ENCODE results near the gene ARL14EPL. TPM values are rescaled to one million over a fixed set of nuclear protein-coding genes. Genes with fewer than 3 reads are reported as not detected.
"Not testable (repeated sequence)": the region's sequence is repeated elsewhere in the genome, so short reads cannot be mapped to it uniquely, and the experiment has no call there.

The ARL14EPL gene
- total RNA-seq, 1 experiment from 2014 or later: 0.40 TPM

DNA sequence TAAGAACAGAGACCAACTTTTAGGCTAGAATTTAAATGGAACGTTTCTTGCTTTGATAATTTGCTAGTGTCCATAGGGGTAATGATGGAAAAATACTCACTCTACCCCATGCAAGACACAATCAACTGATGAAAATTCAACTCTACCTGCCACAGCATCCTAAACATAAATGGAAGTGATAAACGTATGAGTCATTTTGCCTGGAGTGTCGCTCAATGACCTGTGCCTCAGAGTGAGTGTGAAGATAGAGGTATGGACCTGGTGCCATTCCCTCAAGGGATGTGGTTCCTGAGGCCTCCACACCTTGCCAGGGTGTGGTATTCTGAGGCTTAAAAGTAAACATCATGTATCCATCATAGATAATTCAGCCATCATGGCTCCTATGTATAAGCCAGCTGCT, 14.0 kb downstream of the ARL14EPL start:
- DNase-seq (ENCODE audit: low read depth): no peak

DNA sequence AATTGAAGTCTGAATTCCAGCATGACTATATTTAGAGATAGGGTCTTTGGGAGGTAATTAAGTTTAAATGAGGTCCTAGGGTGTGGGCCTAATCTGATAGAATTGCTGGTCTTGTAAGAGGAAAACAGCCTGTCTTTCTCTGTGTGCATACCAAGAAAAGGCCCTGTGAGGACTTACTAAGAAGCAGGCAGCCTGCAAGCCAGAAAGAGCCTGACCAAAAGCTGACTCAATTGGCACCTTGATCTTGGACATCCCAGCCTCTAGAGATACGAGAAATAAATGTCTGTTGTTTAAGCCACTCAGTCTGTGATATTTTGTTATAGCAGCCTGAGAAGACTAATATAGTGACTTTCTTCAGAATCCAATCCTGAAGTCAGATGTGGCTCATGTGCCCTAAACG, 14.6 kb downstream of the ARL14EPL start:
- DNase-seq (ENCODE audit: low read depth): peak; percentile 31

GRCh38 chr5:116058346-116058936, 26.2 kb downstream of the ARL14EPL start:
- no peak for DNase-seq (ENCODE audit: low read depth)

GRCh38 chr5:116062352-116062751, 30.1 kb downstream of the ARL14EPL start:
- peak; percentile 7 for DNase-seq (ENCODE audit: low read depth)

DNA sequence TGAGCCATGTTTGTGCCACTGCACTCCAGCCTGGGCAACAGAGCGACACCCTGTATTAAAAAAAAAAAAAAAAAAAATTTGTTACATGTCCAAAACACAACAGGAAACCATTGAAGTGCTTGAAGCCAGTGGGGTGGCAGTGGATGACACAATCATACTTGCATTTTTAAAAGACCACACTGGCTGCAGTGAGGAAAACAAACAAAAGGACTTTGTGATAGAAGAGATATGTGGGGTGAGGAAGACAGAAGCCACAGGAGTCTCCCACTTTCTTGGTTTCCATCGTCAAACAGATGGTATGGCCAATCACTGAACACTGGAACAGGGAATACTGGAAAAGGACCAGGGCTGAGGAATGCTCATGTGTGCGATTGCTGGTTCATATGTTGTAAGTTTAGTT, 31.7 kb downstream of the ARL14EPL start:
- peak; percentile 25 for DNase-seq (ENCODE audit: low read depth)

GRCh38 chr5:116068028-116068632, 35.9 kb downstream of the ARL14EPL start:
- peak; percentile 50 for DNase-seq (ENCODE audit: low read depth)

DNA sequence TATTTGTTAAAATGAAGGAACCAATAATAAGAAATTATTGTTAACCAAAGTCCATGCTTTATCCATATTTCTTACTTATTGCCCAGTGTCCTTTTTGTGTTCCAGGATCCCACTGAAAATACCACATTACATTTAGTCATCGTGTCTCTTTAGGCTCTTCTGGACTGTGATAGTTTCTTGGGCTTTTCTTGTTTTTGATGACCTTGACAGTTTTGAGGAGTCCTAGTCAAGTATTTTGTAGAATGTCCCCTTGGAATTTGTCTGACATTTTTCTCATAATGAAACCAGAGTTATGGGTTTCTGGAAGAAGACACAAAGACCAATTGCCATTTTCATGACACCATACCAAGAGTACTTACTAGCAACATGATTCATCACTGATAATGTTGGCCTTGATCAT, 38.9 kb downstream of the ARL14EPL start:
- DNase-seq (ENCODE audit: low read depth): no peak

DNA sequence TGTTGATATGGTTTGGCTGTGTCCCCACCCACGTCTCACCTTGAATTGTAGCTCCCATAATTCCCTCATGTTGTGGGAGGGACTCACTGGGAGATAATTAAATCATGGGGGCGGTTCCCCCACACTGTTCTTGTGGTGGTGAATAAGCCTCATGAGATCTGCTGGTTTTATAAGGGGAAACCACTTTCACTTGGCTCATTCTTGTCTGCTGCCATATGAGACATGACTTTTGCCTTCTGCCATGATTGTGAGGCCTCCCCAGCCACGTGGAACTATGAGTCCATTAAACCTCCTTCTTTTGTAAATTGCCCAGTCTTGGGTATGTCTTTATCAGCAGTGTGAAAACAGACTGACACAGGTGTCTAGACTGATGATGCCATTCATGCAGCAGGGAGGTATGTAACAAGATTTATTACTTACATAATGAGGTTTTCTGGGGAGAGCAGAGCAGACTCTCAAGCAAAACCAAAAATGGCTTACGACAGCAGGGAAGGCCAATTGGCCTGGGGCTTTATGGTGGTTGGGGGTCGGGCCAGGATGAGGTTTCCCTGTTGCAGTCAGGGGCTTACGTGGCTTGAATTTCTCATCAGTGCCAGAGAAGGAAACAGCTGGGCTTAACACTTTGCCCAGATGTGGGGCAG, 43.0 kb downstream of the ARL14EPL start:
- DNase-seq (ENCODE audit: low read depth): peak; percentile 39

DNA sequence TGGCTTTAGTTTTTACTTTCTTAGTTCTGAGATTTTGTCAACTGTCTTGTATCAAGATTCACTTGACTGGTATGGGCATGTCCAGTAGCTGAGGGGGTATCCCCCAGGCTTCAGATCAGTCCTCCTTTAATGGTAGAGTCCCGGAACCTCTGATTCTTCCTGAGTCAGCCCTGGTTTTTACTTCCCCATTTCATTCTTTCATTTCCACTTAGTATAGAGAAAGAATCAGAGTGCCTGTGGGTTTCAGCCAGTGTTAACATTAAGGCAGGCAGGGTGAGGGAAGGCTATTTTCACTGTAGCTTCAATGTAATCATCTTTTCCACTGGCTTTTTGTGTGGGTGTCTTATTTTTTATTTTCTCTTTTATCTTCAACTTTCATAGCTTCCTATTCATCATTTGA, 44.2 kb downstream of the ARL14EPL start:
- DNase-seq (ENCODE audit: low read depth): no peak

DNA sequence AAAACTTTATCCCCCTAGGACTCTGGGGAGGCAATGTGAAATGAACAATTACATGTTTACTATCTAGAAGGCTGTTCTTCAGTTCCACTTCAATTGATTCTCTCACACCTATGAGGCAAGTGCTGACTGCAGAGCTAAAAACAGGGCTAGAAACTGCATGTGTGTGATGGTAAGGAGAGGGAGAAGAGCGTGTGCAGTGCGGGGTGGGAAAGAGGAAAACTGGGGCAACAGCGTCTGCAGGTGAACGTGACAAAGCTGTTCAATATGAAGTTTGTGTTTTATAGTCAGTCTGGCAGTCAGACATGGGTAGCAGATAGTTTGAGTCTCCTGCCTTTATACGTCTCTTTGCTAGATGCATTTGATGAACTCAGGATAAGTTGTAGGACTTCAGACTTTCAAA, 45.9 kb downstream of the ARL14EPL start:
- DNase-seq (ENCODE audit: low read depth): no peak

DNA sequence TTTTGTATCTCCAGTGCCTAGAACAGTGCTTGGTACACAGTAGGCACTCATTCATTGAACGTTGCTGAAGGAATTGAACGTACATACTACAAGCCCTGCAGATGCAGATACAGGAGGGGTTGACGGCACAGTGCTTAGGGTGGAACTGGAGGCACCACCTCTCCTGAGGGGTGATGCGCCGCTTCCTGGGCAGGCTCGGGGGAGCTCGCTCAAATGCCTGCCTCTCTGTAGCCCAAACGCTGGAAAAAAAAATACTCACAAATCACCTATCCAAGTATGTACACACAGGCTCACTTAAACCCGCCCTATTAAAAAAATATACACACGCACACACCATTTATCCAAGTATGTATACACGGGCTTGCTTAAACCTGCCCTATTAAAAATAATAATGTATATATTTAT, 52.0 kb downstream of the ARL14EPL start:
- no peak for DNase-seq (ENCODE audit: low read depth)

DNA sequence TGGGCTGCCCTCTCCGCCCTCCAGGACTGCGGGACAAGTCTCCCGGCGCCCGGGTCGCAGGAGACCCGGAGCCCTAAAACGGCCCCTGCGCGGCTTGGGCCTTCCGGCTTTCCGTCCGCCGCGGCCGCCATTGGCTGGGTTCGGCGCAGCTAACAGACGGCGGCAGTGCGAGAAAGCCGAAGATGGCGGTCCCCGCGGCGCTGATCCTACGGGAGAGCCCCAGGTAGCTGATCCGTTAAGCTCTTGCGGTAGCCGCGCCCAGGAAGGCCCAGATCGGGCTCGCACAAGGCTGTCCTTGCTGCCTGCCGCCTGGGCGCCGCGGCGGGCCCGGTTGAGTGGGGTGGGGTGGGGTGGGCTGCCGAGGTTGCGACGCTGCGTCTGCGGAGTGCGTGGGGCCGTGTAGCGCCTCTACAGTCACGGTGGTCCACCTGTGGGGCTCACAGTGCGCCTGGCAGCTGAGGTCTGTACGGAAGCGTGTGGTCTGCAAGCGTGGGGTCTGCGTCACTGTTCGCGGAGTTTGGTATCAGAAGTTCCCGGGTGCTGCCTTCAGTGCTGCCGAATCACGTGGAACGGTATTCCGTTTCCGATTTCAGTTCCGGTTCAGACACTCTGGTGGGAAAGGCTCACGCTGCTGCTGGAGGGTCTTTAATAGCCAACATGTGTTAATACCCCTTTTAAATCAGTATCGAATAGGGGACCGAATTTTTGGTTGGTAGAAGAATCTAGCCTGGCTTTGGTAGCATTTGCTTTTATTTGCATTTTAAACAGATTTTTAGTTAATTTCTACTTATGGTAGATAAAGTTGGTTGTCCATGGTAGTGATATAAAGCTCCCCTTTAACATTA, 52.8 kb downstream of the ARL14EPL start, which contains the start of gene COMMD10:
TSS of gene COMMD10 (plus strand) at position 155 of the 845 bp plus-strand sequence.
- peak; percentile 85 for DNase-seq (ENCODE audit: low read depth)

DNA sequence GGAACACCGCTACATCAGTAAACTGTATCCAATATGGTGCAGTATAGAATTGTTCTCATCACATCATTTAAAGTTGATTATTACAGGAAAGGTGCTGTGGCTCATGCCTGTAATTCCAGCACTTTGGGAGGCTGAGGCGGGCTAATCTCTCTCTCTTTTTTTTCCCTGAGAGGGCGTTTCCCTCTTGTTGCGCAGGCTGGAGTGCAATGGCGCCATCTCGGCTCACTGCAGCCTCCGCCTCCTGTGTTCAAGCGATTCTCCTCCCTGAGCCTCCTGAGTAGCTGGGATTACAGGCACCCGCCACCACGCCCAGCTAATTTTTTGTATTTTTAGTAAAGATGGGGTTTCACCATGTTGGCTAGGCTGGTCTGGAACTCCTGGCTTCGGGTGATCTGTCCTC, 54.0 kb downstream of the ARL14EPL start:
- not testable (repeated sequence) for DNase-seq (ENCODE audit: low read depth)

DNA sequence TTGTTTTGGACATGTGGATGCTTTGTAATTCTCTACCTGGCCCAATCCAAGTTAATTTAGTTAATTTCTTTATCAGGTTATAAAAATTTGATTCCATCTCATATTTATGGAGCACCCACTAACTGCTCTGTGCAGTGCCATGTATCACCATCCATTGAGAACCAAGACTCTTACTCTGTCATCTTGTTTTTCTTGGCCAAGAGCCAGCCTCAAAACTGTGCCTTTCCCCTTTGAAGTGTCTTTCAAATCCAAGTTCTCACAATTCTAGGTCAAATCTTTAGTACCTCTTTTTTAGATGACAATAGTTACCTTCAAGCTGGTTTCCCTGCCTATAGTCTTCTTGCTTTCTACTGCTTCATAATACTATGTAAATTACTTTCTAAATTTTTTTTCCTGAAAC, 55.8 kb downstream of the ARL14EPL start:
- no peak for DNase-seq (ENCODE audit: low read depth)

GRCh38 chr5:116090302-116090701, 58.0 kb downstream of the ARL14EPL start:
- DNase-seq (ENCODE audit: low read depth): no peak

- no peak for DNase-seq (ENCODE audit: low read depth)
Measured at GRCh38 chr5:116091416-116091815, 59.1 kb downstream of the ARL14EPL start.

DNA sequence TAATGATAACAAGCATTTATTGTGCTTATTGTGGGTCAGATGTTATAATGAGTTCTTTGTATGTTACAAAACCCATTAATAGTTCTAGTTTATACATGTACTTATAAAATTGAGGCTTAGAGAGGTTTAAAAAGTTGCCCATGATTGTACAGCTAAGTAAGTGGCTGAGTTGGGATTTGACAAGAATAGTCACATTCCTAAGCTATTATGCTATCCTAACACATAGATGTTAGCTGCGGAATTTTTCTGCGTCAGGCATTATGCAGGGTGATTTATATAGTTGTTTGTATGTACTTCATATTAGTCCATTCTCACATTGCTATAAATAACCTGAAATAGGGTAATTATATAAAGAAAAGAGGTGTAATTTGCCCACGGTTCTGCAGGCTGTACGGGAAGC, 65.0 kb downstream of the ARL14EPL start:
- DNase-seq (ENCODE audit: low read depth): no peak

GRCh38 chr5:116098998-116099397, 66.7 kb downstream of the ARL14EPL start:
- no peak for DNase-seq (ENCODE audit: low read depth)

DNA sequence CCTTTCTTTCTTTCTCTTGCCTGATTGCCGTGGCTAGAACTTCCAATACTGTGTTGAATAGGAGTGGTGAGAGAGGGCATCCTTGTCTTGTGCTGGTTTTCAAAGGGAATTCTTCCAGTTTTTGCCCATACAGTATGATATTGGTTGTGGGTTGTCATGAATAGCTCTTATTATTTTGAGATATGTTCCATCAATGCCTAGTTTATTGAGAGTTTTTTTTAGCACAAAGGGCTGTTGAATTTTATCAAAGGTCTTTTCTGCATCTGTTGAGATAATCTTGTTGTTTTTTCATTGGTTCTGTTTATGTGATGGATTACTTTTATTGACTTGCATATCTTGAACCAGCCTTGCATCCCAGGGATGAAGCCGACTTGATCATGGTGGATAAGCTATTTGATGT, 72.7 kb downstream of the ARL14EPL start:
- not testable (repeated sequence) for DNase-seq (ENCODE audit: low read depth)
